ENCODE measurements around the gene VPS25.

DNA sequence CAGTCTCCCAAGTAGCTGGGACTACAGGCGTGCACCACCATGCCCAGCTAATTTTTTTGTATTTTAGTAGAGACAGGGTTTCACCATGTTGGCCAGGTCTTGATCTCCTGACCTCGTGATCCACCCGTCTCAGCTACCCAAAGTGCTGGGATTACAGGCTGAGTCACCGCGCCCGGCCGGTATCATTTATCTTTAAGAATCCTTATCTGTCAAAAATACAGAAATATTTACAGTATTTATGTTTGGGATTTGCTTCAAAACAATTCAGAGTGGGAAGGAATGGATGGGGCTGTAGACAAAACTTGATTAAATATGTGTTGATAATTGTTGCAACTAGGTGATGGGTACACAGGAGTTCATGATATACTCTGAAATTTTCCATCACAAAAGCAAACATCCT is 47.9 kb downstream of the VPS25 start:
- TF ChIP-seq, protein P1, sequence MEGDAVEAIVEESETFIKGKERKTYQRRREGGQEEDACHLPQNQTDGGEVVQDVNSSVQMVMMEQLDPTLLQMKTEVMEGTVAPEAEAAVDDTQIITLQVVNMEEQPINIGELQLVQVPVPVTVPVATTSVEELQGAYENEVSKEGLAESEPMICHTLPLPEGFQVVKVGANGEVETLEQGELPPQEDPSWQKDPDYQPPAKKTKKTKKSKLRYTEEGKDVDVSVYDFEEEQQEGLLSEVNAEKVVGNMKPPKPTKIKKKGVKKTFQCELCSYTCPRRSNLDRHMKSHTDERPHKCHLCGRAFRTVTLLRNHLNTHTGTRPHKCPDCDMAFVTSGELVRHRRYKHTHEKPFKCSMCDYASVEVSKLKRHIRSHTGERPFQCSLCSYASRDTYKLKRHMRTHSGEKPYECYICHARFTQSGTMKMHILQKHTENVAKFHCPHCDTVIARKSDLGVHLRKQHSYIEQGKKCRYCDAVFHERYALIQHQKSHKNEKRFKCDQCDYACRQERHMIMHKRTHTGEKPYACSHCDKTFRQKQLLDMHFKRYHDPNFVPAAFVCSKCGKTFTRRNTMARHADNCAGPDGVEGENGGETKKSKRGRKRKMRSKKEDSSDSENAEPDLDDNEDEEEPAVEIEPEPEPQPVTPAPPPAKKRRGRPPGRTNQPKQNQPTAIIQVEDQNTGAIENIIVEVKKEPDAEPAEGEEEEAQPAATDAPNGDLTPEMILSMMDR (IDR thresholded peaks at IDR 0.05) = no peak
- TF ChIP-seq POLR2A (IDR thresholded peaks at IDR 0.05) (no peak), POLR2AphosphoS5 (IDR thresholded peaks at IDR 0.05) (no peak)
